Activated CD8-positive, alpha-beta memory T cell treated with anti-CD3 and anti-CD28 coated beads, Interleukin-2, amount 50 U/mL, for 1 hour (primary cell): ENCODE measurements around the gene RNF130.

Experiments
- DNase-seq: peaks from one replicate; pipeline ENCODE4 v3.0.0-alpha.2; 2020; ENCODE audit errors: extremely low read depth

RNF130 gene

DNA sequence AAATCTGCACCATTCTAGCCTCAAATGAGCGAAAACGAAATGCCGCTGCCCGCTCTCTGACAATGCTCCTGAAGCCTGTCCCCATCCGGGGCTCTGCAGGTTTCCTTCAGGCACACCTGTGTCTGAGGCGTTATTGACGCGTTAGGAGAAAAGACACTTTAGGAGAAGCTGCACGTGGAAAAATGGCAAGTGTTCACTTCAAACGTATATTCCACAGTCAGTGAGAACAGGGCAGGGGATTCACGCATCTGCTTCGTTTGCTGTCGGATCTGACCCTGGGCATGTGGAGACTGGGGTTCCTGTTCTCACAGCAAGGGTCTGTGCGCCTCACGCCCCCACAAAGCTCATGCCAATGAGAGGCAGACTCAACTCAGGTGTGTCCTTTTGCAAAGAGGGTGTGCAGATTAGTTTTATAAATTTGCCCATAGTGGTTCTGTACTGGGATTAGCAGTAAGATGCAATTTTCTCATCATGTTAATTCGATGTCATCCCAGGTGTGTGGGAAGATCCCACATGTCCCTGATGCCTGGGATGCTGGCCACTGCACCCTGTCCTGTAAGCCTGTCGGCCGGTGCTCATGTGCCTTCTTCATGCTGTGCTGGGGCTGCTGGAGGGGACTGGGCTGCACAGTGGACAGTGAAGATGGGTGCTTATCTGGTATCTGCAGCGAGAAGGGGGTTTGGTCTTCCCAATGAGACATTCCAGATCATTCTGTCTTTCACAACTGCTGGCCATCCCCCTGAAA, 152.6 kb downstream of the RNF130 start:
- DNase-seq: no peak

DNA sequence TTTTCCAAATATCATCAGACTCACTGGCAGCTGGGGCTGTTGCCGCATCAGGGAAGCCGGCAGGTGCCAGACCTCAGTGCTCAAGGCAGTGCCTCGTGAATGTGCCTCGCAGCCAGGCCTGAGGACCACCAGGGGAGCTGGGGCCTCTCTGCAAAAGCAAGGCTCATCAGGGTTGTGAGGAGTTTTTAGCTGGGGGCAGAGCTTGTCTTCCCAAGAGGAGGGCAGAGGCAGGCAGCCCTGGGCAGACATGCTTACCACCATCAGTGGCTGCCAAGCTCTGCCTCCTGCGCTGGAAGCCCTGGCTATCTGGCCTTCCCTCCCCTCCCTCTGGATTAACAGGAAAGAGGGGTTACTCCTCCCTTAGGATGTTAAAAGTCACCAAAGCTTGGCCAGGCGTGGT, 155.0 kb downstream of the RNF130 start:
- no peak for DNase-seq

DNA sequence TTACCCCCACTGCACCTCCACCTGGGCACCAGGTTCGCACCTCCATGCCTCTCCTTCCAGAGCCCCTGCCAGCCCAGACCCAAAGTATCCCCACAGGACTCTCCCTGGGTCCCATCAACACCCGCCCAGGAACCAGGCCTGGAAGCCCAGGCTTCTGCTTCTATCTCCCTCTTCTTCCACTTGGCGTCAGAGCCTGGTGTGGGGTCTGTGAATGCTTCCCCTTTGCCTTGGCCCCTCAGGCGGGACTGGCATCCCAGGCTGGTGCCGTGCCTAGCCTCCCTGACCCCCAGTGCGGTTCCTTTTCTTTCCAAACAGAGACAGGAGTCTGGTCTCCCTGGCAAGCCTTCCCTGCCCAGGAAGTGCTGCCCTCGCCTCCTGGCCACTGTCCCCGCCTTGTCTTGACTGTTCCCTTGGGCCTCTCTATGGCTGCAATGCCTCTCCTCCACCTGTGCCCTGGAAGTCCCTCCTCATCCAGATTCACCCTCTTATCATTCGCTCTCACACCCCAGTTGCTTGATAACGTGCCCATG, 156.1 kb downstream of the RNF130 start:
- DNase-seq: no peak

DNA sequence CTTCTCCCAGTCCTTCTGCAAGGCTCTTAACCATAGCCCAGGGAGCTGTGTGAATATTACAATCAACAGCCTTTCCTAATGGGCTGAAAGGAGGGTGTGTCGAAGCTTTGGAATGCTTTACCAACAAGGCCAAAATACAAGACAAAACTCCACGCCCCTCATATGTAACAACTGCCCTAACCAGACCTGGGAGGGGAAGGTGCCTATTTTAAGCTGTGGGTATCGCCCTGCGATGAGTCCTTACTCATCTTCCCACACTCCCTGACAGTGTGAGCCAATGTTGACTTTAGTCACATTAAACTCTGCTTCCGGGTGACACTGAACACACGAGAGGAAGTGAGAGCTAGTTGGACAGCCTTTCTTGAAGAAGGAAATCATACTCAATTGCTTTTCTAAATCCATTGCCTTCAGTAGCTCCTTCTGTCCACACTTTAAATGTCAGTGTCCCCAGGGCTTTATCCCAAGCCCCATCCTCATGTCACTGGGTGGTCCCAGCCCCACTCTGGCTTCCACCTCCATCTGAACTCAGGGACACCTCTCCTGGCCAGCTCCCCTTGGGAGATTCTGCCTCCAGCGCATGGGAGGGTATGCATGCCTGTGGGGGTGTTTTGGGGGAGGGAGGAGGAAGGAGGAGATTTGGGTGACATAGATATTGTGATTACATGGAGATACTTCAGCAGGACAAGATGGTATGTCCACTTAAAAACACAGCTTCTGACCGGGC, 157.4 kb downstream of the RNF130 start:
- no peak for DNase-seq

DNA sequence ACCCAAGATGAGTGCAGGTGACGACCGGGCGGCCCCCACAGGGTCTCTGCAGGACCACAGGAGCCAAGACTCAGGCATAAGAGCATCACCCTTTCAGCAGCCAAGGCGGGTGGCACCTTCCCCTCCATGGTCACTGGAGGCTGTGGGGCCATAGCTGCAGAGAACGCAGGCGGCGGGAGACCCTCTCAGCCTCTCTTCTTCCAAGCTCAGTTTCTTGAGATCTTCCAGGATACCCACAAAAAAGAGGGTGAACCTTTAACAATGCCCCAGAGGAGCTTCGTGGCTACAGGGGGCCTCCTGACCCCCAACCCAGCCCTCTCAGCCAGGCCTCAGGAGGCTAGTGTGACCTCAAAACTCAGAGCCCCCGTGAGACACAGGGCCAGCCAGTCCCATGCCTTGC, 158.1 kb downstream of the RNF130 start:
- no peak for DNase-seq

DNA sequence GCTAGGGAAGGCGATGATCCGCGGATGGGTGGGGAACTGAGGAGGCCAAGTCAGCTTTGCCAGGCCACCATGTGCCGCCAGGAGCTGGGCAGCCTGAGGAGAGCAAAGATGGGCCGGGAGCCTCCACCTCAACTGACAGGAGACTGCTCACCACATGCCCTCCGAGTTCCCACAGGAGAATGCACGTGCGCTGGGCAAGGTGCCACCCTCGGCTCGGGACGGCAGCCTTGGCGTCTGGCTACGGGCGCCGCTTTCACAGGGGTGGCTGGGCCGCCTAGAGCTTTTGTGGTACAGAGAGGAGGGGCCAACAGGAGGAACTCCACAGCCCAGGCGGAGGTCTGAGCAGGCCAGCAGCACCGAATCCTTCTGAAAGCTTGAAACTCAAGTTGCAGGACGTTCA, 158.6 kb downstream of the RNF130 start:
- no peak for DNase-seq

DNA sequence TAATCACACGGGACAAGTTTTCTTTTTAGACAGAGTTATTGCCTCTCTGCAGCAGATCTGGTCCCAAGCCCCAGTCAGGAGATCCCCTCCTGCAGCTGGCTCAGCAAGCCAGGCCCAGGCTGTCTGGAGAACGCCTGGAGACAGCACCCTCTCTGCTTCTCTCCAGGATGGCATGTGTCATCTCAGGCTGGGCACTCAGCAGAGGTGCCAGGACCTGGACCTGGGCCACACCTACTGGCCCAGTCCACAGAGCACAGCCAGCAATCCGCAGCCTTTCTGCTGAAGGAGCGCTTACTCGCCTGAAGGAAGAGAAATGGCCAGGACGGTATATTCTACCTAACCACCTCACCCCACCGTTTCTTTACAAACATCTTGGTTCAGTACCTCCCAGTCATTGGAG, 159.2 kb downstream of the RNF130 start:
- no peak for DNase-seq

DNA sequence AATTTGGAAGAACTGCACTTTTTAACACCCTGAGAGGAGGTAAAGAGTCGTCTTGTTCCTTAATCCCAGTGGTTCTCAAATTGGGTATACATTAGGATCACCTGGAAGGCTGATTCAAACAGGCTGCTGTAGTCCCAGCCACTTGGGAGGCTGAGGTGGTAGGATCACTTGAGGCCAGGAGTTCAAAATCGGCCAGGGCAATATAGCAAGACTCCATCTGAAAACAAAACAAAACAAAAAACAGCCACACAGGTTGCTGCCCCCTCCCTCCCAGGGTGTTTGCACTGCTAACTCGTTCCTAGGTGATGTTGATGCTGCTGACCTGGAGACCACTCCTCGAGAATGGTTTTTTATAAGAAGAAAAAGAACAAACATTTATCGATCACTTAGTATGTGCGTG, 162.3 kb downstream of the RNF130 start:
- no peak for DNase-seq

DNA sequence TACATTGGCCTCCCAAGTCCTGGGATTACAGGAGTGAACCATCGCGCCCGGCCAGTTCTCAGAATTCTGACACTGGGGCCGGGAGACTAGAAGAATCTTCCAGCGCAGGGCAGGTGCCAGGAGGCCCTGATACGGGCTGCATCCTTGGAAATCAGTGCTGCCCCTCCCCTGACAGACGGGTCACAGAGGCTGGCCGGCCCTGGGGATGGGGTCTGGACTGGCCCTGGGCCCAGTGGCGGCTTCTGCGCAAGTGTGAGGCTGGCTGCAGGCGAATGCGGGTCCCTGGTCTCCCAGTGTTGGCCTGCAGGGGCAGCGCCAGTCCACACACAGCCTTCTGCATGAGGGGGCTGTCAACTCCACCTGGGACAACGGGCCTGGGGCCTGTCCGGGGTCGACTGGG, 163.0 kb downstream of the RNF130 start:
- DNase-seq: no peak

DNA sequence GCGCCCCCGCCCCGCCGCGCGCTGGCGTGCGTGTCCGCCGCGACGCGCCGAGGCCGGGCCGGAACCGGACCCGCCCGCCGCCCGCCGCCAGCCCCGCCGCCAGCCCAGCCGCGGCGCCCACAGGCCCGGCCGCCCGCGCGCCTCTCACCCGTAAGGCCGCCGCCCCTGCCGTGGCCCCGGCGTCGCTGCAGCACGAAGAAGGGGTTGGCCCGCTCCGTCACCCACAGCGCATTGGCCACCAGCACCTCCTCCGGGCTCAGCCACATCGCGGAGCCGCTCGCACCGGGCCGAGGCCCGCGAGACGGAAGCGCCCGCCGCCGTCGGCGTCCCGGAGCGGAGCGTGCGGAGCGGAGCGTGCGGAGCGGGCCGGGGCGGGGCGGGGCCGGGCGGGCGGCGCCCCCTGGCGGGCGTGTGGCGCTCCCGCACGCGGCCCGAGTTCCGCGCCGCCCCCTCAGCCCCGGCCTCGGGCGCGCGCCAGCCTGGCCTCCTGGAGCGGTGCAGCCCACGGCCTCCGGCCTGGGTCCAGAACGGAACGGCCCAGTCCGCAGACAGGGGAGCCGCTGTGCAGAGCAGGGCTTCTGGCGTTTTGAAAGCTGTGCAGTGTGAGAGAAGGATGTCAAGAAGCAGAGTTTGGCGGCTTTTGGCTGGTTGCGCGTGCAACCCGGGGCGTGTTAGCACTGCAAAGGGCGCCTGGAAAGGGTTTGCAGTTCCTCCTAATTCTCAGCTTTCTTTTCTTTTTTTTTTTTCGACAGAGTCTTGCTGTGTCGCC, 163.8 kb downstream of the RNF130 start, which contains the start of gene TBC1D9B:
Gene TBC1D9B (minus strand): TSS at position 342 of the 769 bp plus-strand sequence. CDS start 76 bp downstream, at position 266.
- peak; percentile 21 for DNase-seq

DNA sequence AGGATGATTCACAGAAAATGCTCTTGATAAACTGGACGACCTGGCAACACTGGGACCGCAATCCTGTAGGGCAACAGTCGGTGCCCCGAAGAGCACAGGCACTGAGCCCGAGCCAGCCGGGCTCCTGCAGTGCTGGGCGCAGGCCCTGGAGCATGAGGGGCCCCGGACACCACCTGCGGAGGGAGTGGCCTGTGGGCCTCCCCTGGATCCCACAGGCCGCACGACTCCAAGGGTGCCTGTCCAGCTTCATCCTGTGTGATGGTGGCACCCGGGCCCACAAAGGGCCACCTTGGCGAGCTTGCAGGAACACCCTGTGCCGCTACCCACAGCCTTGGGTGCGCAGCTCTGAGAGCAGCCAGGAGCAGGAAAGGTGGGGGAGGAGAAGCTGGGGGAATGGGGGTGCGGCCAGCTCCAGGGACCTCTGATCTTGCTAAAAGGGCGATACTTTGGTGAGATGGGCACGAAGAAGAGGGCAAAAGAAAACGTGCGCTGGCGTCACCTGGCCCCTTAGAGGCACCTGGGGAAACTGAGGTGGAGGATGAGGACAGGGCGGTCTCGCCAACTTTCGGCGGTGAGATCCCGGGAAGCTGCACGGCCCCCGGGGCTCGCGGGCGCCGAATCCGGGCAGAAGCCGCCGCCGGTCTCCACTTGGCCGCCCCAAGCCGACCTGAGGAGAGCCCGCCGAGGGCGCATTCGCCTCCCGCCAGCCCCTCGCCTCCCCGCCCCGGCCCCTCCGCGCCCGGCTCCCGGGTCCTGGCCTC, 164.6 kb downstream of the RNF130 start:
- DNase-seq: no peak

DNA sequence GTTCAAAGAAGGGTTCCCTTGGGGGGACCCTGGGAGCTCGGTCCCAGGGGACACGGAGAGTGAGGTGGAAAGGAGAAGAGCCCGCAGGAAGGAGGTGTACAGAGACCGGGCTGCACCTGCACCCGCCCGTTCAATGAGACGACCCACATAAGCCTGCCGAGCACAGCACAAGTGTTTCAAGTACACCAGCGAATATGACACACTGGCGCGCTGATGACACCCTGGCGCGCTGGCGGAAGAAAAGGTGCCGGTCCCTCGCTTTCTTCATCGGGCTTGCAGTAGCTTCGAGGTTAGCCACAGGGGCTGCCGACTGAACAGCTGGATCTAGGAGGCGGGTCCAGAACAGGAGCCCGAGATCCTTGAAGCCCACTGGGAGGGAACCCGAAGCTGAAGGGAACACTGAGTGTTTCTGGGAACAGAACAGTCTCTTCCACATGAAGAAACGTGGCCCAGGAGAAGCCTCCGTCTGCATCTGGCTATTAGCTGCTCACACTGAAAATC, 165.2 kb downstream of the RNF130 start:
- no peak for DNase-seq

DNA sequence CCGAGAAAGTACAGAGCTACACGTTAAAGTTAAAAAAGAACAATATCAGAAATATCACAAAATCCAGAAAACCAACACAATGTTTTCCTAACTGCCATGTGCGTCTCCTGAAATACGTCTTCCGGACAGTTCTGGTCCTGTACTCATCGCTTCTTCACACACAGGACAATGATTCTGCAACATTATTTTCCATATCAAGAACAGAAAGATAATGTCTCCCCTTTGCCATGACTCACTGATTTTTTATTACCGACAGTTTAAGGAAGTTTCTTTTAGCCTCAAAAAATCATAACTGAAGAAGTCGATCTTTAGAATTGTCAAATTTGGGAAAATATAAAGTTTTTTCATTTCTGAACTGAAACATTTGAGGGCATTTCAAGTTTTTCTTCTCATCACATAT, 166.4 kb downstream of the RNF130 start:
- no peak for DNase-seq
